ENCODE measurements around the gene DBH.

Gene DBH

GRCh38 chr9:133703591-133704399, 67.6 kb downstream of the DBH start:
- DNase-seq, result no peak

- no peak for DNase-seq
Measured at GRCh38 chr9:133704711-133705181, 68.6 kb downstream of the DBH start.

- DNase-seq, result no peak
Measured at GRCh38 chr9:133705576-133705975, 69.4 kb downstream of the DBH start.

GRCh38 chr9:133706307-133707050, 70.3 kb downstream of the DBH start:
- DNase-seq, result no peak

- DNase-seq, result no peak
Measured at GRCh38 chr9:133707065-133707762, 71.1 kb downstream of the DBH start.

- DNase-seq, result no peak
Measured at GRCh38 chr9:133707763-133708245, 71.6 kb downstream of the DBH start.

GRCh38 chr9:133708246-133709014, 72.3 kb downstream of the DBH start:
- no peak for DNase-seq
